ENCODE results near the gene CFHR1.

CFHR1 gene

GRCh38 chr1:196873385-196873784 is 53.9 kb downstream of the CFHR1 start:
- no peak for DNase-seq
- Histone ChIP-seq H3K36me3 (ENCODE audit: control insufficient read depth, insufficient read depth, low read length) (no peaks in the 10 kb centered on the region), H3K9me3 (ENCODE audit: control insufficient read depth, low read length) (no peaks in the 10 kb centered on the region), H3K4me1 (ENCODE audit: control insufficient read depth, insufficient read depth, low read length, poor library complexity, severe bottlenecking) (no peaks in the 10 kb centered on the region), H3K27me3 (replicated peaks; ENCODE audit: control insufficient read depth, insufficient read depth, low read length, poor library complexity, severe bottlenecking) (no peaks in the 10 kb centered on the region), H3K27ac (ENCODE audit: insufficient read depth, low read length, poor library complexity, severe bottlenecking) (no peak overlapping the region), H3K4me3 (ENCODE audit: insufficient read depth, low read depth, low read length, poor library complexity, severe bottlenecking) (no peak overlapping the region)

DNA sequence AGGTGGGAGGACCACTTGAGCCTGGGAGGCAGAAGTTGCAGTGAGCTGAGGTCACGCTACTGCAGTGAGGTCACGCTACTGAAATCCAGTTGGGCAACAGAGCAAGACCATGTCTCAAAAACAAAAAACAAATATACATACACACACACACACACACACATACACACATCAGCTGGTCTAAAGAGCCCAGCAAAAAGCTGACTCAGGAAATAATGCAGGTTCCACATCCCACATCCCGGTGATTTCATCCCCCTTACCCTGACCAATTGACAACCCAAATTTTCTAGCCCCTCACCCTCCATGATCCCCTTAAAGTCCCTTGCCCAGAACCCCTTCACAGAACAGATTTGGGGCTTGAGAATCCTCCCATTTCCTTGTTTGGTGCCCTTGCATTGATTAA is 56.4 kb downstream of the CFHR1 start:
- Histone ChIP-seq H3K36me3 (ENCODE audit: control insufficient read depth, insufficient read depth, low read length) (no peaks in the 10 kb centered on the region), H3K4me1 (ENCODE audit: control insufficient read depth, insufficient read depth, low read length, poor library complexity, severe bottlenecking) (no peaks in the 10 kb centered on the region), H3K27me3 (replicated peaks; ENCODE audit: control insufficient read depth, insufficient read depth, low read length, poor library complexity, severe bottlenecking) (no peaks in the 10 kb centered on the region), H3K9me3 (ENCODE audit: control insufficient read depth, low read length) (no peaks in the 10 kb centered on the region), H3K4me3 (ENCODE audit: insufficient read depth, low read depth, low read length, poor library complexity, severe bottlenecking) (no peak overlapping the region), H3K27ac (ENCODE audit: insufficient read depth, low read length, poor library complexity, severe bottlenecking) (no peak overlapping the region)
- no peak for DNase-seq

DNA sequence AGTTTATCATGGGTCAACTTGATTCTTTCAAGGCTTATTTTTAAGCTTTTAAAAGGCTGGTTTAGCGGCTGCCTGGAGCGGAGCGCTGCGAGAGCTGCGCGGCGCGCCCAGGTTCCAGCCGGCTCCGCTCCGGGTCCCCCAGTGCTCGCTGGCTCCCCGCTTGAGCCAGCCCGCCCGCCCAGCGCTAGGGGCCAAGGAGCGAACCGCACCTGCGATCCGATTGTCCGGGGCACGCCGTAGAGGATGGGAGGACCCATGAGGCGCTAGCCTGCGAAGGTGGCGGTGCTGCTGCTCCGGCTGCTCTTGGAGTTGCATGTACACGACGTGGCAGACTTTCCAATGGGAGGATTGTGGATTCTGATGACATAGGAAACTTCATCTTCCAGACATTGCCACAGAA is 58.4 kb downstream of the CFHR1 start:
- H3K27me3 ChIP-seq (replicated peaks; ENCODE audit: control insufficient read depth, insufficient read depth, low read length, poor library complexity, severe bottlenecking) = no peaks in the 10 kb centered on the region
- no peaks in the 10 kb centered on the region for H3K36me3 ChIP-seq (ENCODE audit: control insufficient read depth, insufficient read depth, low read length)
- H3K9me3 ChIP-seq (ENCODE audit: control insufficient read depth, low read length) = no peaks in the 10 kb centered on the region
- no peak for DNase-seq
- no peak overlapping the region for H3K27ac ChIP-seq (ENCODE audit: insufficient read depth, low read length, poor library complexity, severe bottlenecking)
- H3K4me1 ChIP-seq (ENCODE audit: control insufficient read depth, insufficient read depth, low read length, poor library complexity, severe bottlenecking) = no peaks in the 10 kb centered on the region
- H3K4me3 ChIP-seq (ENCODE audit: insufficient read depth, low read depth, low read length, poor library complexity, severe bottlenecking) = no peak overlapping the region

All from effector memory CD4-positive, alpha-beta T cell (primary cell).